Kidney (tissue), 22 donors: ENCODE data around the gene TLR4. TPM values are rescaled to one million over a fixed set of nuclear protein-coding genes. Genes with fewer than 3 reads are reported as not detected.

ENCODE experiments used
- DNase-seq, 5 donors: peaks; one replicate each; pipeline ENCODE4 v3.0.0-alpha.2; 2013 to 2020
- FAIRE-seq: peaks from 2 replicates; lab custom pipeline; 2012; peaks lifted over from hg19 to GRCh38; lab: Jason Lieb, UNC
- H3K27ac ChIP-seq, 2 donors: one replicate each; pipeline ENCODE4 v1.7.0; 2013; ENCODE audit warnings: low read depth in 2 of 2, low read length in 2 of 2, inconsistent platforms in 1 of 2
- H3K27me3 ChIP-seq: one replicate; pipeline ENCODE4 v1.7.1; 2013; ENCODE audit warnings: low read length, inconsistent platforms; ENCODE audit not compliant: control insufficient read depth, insufficient read depth
- H3K36me3 ChIP-seq, 3 donors: one replicate each; pipeline versions ENCODE4 v1.7.0 to v1.7.1; 2013; ENCODE audit warnings: low read length in 3 of 3, control low read depth in 1 of 3, inconsistent platforms in 1 of 3; ENCODE audit not compliant: insufficient read depth in 3 of 3, control insufficient read depth in 2 of 3
- H3K4me1 ChIP-seq, 3 donors: one replicate each; pipeline versions ENCODE4 v1.7.0 to v1.7.1; 2013; ENCODE audit warnings: low read length in 3 of 3, inconsistent platforms in 1 of 3, low read depth in 1 of 3; ENCODE audit not compliant: control insufficient read depth in 2 of 3, insufficient read depth in 2 of 3
- H3K4me3 ChIP-seq, 3 donors: one replicate each; pipeline versions ENCODE4 v1.7.0 to v1.8.1; 2013; ENCODE audit warnings: low read length in 3 of 3, control low read depth in 1 of 3, inconsistent platforms in 1 of 3
- H3K9ac ChIP-seq, 3 donors: one replicate each; pipeline versions ENCODE4 v1.7.0 to v1.7.1; 2013; ENCODE audit warnings: low read length in 3 of 3, control low read depth in 1 of 3, inconsistent platforms in 1 of 3
- H3K9me3 ChIP-seq, 3 donors: one replicate each; pipeline versions ENCODE4 v1.7.0 to v1.7.1; 2013; ENCODE audit warnings: low read length in 3 of 3, control low read depth in 1 of 3, inconsistent platforms in 1 of 3; ENCODE audit not compliant: control insufficient read depth in 2 of 3, insufficient read depth in 1 of 3
- CTCF ChIP-seq: IDR thresholded peaks from 3 replicates; pipeline ENCODE4 v1.5.1; 2012; ENCODE audit warnings: mild to moderate bottlenecking, moderate library complexity, borderline replicate concordance; ENCODE audit not compliant: insufficient read depth; ENCODE audit errors: extremely low read depth
- intact Hi-C: fragments of 100-400 bp; cut with DNase I; formaldehyde crosslinking; loops from one replicate; pipeline ENCODE4 v1.11.1; 2022
- long read RNA-seq, 10 donors: library from polyadenylated mRNA in 1 of 10; unstranded in 1 of 10; transcript quantifications; one replicate each; pipeline ENCODE4 v2.0.0 and lab custom pipeline, GENCODE V29; 2021 to 2026
- polyA plus RNA-seq: library from polyadenylated mRNA; stranded (reverse); fragments of 350-450 nt; fragmentation: Illumina TruSeq; extraction: RNeasy Lipid Tissue Mini Kit (QIAGEN cat#74804); gene quantifications from one replicate; pipeline ENCODE4 v1.2.3, GENCODE V29; 2014; ENCODE audit warnings: low read depth, low replicate concordance; ENCODE audit not compliant: insufficient read depth
- total RNA-seq: library from RNA; stranded (reverse); fragmentation: NEBNext Ultra II Directional; extraction: Animal tissue kit (Norgen Biotek cat#: 25700); gene quantifications from one replicate; pipeline ENCODE4 v1.2.1, GENCODE V29; 2021
- donor health status: control.
- donor health status: control.
- donor health status: control.
- donor health status: control.
- donor health status: control.
- donor health status: DM: yes; HTN: yes; CAD: no.
- donor health status: Normal renal cell carcinoma (clear cell type).

Gene TLR4
- total RNA-seq (33.4 TPM), polyA plus RNA-seq (5.8 TPM)
- long read RNA-seq, donor 1, full-length matches to known transcripts = 3 of 3 reads
- long read RNA-seq, donor 1, partial matches to known transcripts = 0 of 3 reads
- long read RNA-seq, donor 1, other reads (novel, unspliced or antisense) = 0 of 3 reads
- long read RNA-seq, donor 2 = 0 reads
- long read RNA-seq, donor 3, full-length matches to known transcripts = 1 of 1 reads
- long read RNA-seq, donor 3, partial matches to known transcripts = 0 of 1 reads
- long read RNA-seq, donor 3, other reads (novel, unspliced or antisense) = 0 of 1 reads
- long read RNA-seq, donor 4, full-length matches to known transcripts = 4 of 4 reads
- long read RNA-seq, donor 4, partial matches to known transcripts = 0 of 4 reads
- long read RNA-seq, donor 4, other reads (novel, unspliced or antisense) = 0 of 4 reads
- long read RNA-seq, donor 5, full-length matches to known transcripts = 1 of 1 reads
- long read RNA-seq, donor 5, partial matches to known transcripts = 0 of 1 reads
- long read RNA-seq, donor 5, other reads (novel, unspliced or antisense) = 0 of 1 reads
- long read RNA-seq, donor 6, full-length matches to known transcripts = 2 of 2 reads
- long read RNA-seq, donor 6, partial matches to known transcripts = 0 of 2 reads
- long read RNA-seq, donor 6, other reads (novel, unspliced or antisense) = 0 of 2 reads
- long read RNA-seq, donor 7, full-length matches to known transcripts = 4 of 12 reads
- long read RNA-seq, donor 7, partial matches to known transcripts = 1 of 12 reads
- long read RNA-seq, donor 7, other reads (novel, unspliced or antisense) = 7 of 12 reads
- long read RNA-seq, donor 8 = 0 reads
- long read RNA-seq, donor 9 = 0 reads
- long read RNA-seq, donor 10, full-length matches to known transcripts = 1 of 1 reads
- long read RNA-seq, donor 10, partial matches to known transcripts = 0 of 1 reads
- long read RNA-seq, donor 10, other reads (novel, unspliced or antisense) = 0 of 1 reads

- FAIRE-seq = peak; percentile 78
- intact Hi-C loops = no loop called here
- no peak for TF ChIP-seq CTCF
- H3K27me3 ChIP-seq = no peaks in the 10 kb centered on the region
- peak within 1 kb of the TSS; percentile 45 to 67 (median 66) for H3K4me3 ChIP-seq
- DNase-seq = peak; percentile 35 to 82 (median 49)
- H3K9ac ChIP-seq = peak within 1 kb of the TSS in 2 of 3 donors; percentile 41 to 76
- peak within 1 kb of the TSS; percentile 81 to 83 for H3K27ac ChIP-seq
- no peaks in the 10 kb centered on the region for H3K9me3 ChIP-seq
- no peaks in the 10 kb centered on the region for H3K36me3 ChIP-seq
- no peaks in the 10 kb centered on the region for H3K4me1 ChIP-seq
These were observed at the start of gene TLR4 for GRCh38 chr9:117704024-117704575. Gene TLR4, plus strand, starts transcription at chr9:117704403. Its CDS starts 70 bp downstream, at chr9:117704473.

GRCh38 chr9:117656002-117656401 lies 48.2 kb upstream of the TLR4 start:
- intact Hi-C loops = no loop called here
- no peaks in the 10 kb centered on the region for H3K9me3 ChIP-seq
- H3K4me3 ChIP-seq = no peak overlapping the region
- no peaks in the 10 kb centered on the region for H3K36me3 ChIP-seq
- H3K4me1 ChIP-seq = no peaks in the 10 kb centered on the region
- FAIRE-seq (peak; percentile 8), DNase-seq (no peak)
- TF ChIP-seq CTCF = no peak
- no peak overlapping the region for H3K27ac ChIP-seq
- H3K9ac ChIP-seq = no peak overlapping the region
- no peaks in the 10 kb centered on the region for H3K27me3 ChIP-seq

- no peak for TF ChIP-seq CTCF
- Histone ChIP-seq H3K27ac (no peak overlapping the region), H3K9ac (no peak overlapping the region), H3K4me3 (no peak overlapping the region), H3K27me3 (no peaks in the 10 kb centered on the region), H3K9me3 (no peaks in the 10 kb centered on the region), H3K36me3 (no peaks in the 10 kb centered on the region), H3K4me1 (no peaks in the 10 kb centered on the region)
- intact Hi-C loops = no loop called here
- no peak for FAIRE-seq
- DNase-seq = no peak
These were observed 41.6 kb upstream of the TLR4 start for GRCh38 chr9:117662651-117663050.
